ENCODE results near the gene DYRK4.

DYRK4 gene

DNA sequence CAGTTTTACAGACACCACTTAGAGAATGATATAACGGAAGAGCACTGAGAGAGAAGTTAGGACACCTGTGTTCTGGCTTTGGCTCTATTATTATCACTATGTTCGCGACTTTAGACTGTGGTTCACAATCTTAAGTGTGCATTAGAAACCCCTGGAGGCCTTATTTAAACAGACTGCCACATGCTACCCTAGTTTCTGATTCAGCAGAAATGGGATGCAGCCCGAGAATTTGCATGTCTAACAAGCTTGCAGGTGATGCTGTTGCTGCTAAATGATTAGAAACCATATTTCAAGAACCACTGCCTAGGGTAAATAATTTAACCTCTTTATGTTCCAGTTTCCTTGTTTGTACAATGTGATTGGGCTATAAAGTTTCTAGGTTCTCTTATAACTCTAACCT, 26.9 kb upstream of the DYRK4 start:
- TF ChIP-seq, protein P1, sequence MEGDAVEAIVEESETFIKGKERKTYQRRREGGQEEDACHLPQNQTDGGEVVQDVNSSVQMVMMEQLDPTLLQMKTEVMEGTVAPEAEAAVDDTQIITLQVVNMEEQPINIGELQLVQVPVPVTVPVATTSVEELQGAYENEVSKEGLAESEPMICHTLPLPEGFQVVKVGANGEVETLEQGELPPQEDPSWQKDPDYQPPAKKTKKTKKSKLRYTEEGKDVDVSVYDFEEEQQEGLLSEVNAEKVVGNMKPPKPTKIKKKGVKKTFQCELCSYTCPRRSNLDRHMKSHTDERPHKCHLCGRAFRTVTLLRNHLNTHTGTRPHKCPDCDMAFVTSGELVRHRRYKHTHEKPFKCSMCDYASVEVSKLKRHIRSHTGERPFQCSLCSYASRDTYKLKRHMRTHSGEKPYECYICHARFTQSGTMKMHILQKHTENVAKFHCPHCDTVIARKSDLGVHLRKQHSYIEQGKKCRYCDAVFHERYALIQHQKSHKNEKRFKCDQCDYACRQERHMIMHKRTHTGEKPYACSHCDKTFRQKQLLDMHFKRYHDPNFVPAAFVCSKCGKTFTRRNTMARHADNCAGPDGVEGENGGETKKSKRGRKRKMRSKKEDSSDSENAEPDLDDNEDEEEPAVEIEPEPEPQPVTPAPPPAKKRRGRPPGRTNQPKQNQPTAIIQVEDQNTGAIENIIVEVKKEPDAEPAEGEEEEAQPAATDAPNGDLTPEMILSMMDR (IDR thresholded peaks at IDR 0.05; ENCODE audit: borderline replicate concordance, insufficient read depth, low read depth, low read length): no peak
- H3K4me3 ChIP-seq (ENCODE audit: low read depth, low read length): no peak overlapping the region

DNA sequence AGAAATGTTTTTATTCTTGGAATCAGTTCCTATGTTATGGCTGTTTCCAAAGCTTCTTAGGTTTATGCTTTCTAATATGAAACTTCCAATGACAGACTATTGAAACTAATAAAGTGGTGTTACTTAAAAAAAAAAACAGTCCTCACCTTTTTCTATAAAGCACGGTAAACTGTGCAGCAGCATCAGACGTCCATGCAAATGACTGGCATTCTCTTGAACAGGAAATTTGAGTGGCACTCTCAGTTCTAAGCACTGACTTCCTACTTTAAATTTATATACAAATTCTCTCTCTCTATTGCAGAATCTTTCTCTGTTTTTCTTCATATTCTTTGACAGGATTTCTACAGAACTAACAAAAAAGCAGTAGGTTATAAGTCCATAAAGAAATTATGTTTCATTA, 26.1 kb upstream of the DYRK4 start:
- TF ChIP-seq, protein P1 (IDR thresholded peaks at IDR 0.05; ENCODE audit: borderline replicate concordance, insufficient read depth, low read depth, low read length): no peak
- no peak overlapping the region for H3K4me3 ChIP-seq (ENCODE audit: low read depth, low read length)

DNA sequence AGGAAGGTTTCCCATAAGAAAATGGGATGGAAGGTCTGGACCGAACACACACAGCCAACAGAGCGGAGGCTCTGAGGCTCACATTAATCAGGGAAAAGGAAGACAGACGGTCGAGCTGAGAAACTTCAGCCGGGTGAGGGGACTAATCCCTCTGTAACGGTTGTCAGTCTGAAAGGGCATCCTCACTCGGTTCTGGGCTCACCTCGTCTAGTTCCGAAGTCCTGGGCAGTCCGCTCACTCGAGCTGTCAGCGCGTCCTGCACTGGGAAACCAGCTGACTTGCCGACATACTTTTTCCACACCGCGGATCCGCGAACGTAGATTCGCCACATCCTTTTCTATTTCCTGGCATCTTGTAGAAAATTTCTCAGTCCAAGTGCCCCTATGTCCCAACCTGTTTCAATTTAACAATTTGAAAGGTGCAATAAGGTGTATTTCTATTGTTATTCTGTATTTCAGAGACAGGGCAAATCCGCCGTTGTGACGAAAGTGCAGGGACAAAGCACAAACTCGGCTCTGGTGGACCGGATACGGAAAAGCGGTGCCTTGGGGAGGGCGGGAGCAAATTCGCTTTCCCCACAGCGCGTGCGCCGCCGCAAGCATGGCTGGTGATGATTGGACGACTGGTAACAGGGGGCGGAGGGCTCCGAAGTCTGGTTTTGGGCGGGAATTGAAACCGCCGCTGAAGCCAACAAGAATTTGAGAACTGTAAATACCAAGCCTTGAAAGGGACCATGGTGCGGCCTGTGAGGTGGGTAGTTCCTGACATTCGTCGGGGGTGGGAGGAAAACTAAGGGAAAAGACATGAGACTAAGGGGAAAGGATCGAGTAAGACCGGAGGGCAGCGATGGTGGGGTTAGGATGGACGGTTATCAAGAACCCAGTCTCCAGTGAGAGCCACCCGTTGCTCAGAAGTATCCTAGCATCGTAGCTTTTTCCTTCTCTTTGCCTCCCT, 23.5 kb upstream of the DYRK4 start, which contains the start of gene RAD51AP1:
Gene RAD51AP1 (plus strand): TSS at position 684 of the 954 bp plus-strand sequence. CDS start 50 bp downstream, at position 734.
- TF ChIP-seq, protein P1 (IDR thresholded peaks at IDR 0.05; ENCODE audit: borderline replicate concordance, insufficient read depth, low read depth, low read length): no peak
- peak within 1 kb of the TSS; percentile 86 for H3K4me3 ChIP-seq (ENCODE audit: low read depth, low read length)

DNA sequence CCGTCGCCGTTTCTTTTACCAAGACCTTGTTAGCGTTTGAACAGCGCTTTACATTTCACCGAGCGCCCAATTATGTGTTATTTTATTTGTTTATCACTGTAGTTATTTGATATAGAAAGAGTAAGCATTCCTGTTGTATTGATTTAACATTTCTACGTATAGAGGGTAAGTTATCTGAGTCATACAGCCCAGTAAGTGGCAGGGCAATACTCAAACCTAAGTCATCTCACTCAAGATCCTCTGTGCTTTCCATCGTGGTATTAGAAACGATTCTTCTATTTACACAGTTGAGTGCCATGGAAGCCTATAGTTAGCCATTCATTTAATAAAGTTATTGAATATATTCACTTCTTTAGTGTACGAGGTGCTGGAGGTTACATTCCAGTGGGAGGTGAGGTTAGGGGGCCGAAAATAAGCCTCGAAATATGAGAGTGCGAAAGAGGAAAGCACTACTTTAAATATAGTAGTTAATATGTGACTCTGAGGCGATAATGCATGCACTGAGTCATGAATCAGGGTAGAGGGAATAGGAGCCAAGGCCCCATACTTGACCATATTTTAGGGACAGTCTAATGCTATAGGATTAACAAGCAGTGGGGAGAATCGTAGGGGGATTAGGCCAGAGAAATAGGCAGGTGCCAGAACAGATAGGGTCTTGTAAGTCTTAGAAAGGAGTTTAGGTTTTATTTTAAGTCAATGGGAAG, 22.7 kb upstream of the DYRK4 start:
- peak overlapping the region; percentile 86 for H3K4me3 ChIP-seq (ENCODE audit: low read depth, low read length)
- TF ChIP-seq, protein P1 (IDR thresholded peaks at IDR 0.05; ENCODE audit: borderline replicate concordance, insufficient read depth, low read depth, low read length): no peak

DNA sequence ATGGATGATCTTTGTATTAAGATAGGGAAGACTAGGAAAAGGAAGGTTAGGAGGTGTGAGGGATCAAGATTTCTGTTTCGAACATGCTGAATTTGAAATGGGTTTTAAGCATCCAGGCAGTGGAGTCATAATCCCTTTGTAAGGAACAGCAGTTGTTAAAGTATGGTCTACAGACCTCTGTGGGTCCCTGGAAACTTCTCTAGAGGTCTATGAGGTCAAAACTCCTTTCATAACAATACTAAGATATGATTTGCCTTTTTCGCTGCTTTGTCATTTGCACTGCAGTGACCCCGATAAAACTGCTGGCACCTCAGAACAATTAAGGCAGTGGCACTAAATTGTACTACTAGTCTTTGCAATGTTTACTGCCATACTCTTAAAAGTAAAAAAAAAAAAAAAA, 21.8 kb upstream of the DYRK4 start:
- peak overlapping the region; percentile 86 for H3K4me3 ChIP-seq (ENCODE audit: low read depth, low read length)
- TF ChIP-seq, protein P1 (IDR thresholded peaks at IDR 0.05; ENCODE audit: borderline replicate concordance, insufficient read depth, low read depth, low read length): no peak

DNA sequence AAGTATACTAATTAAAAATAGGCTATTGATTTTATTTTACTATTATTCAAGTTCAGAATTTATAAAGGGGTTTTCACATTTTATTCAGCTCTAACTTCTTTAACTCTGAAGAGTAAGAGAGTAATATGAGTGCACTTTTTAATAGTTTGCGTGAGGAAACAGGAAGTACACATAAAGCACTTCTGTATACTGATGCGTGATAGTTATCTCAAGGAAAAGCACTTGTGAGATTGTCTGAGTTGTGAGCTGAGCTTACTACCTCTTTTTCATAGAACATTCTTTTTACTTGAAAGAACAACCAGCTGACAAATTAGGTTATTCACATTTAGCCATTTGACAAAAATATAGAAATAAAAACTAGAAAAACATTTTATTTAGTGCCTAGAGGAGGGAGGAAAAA, 21.4 kb upstream of the DYRK4 start:
- TF ChIP-seq, protein P1 (IDR thresholded peaks at IDR 0.05; ENCODE audit: borderline replicate concordance, insufficient read depth, low read depth, low read length): no peak
- no peak overlapping the region for H3K4me3 ChIP-seq (ENCODE audit: low read depth, low read length)
